A673 (cell line): ENCODE results near the gene ZNF486.
"Not testable (repeated sequence)": the region's sequence is repeated elsewhere in the genome, so short reads cannot be mapped to it uniquely, and the experiment has no call there.

Experiments
- EZH2 ChIP-seq: fragments of 200-600 bp; sonication (generic); IDR thresholded peaks from 2 replicates; pipeline ENCODE4 v1.6.1; 2017; ENCODE audit warnings: borderline replicate concordance, low read depth, mild to moderate bottlenecking, mixed read lengths, antibody characterized with exemption, low read length; ENCODE audit not compliant: poor library complexity, severe bottlenecking
- TF ChIP-seq, protein P1 (sequence below): fragments of 300-800, 200-600 bp; sonication (generic); conservative IDR thresholded peaks from 2 replicates; pipeline ENCODE4 v1.5.1; 2017; ENCODE audit warnings: low read depth, mild to moderate bottlenecking, antibody characterized with exemption, low read length, moderate library complexity, mixed read lengths

DNA sequence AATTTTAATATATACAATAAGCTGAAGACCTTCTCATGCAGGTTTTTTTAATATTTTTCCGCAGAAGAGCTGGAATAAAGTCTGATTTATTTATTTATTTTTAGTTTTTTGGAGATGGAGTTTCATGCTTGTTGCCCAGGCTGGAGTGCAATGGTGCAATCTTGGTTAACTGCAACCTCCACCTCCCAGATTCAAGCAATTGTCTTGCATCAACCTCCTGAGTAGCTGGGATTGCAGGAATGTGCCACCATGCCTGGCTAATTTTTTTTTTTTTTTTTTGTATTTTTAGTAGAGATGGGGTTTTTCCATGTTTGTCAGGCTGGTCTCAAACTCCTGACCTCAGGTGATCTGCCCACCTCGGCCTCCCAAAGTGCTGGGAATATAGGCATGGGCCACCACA, 34.1 kb upstream of the ZNF486 start:
- TF ChIP-seq, protein P1, sequence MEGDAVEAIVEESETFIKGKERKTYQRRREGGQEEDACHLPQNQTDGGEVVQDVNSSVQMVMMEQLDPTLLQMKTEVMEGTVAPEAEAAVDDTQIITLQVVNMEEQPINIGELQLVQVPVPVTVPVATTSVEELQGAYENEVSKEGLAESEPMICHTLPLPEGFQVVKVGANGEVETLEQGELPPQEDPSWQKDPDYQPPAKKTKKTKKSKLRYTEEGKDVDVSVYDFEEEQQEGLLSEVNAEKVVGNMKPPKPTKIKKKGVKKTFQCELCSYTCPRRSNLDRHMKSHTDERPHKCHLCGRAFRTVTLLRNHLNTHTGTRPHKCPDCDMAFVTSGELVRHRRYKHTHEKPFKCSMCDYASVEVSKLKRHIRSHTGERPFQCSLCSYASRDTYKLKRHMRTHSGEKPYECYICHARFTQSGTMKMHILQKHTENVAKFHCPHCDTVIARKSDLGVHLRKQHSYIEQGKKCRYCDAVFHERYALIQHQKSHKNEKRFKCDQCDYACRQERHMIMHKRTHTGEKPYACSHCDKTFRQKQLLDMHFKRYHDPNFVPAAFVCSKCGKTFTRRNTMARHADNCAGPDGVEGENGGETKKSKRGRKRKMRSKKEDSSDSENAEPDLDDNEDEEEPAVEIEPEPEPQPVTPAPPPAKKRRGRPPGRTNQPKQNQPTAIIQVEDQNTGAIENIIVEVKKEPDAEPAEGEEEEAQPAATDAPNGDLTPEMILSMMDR: not testable (repeated sequence)
- TF ChIP-seq EZH2: not testable (repeated sequence)
